NCI-H1105 (cell line): Measurements from ENCODE around the gene ADAMTS2.

Experiments used
- DNase-seq: peaks from one replicate; lab custom pipeline; 2025; lab: John Stamatoyannopoulos, UW

The ADAMTS2 gene

DNA sequence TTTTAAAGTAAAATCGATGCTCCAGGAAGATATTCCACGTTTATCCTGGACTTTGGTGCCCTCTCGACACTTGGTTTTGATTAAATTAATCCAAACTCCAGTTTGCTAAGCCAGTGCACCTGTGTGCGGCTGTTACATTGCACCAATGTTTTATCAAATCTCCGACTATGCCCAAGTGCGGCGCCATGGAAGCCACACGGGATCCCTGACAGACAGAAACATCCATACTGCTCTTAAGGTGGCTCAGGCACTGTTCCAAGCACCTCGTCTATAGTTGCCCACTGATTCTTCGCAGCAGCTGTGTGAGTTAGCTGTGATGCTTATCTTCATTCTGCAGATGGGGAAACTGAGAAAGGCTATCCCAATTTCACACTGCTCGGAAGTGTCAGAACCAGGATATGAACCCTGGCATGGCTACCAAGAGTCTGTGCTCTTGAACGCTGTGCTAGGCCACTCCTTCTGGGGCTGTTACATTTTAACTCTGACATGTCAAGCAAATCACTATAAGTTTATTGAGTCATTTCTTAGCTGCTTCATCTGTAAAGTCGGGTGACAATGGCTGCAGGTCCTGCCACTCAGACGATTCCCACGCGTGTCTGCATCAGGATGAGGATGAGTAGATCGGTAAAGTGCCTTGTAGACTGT is 113.0 kb downstream of the ADAMTS2 start:
- DNase-seq, result no peak

GRCh38 chr5:179231309-179231708 is 114.0 kb downstream of the ADAMTS2 start:
- DNase-seq, result no peak

DNA sequence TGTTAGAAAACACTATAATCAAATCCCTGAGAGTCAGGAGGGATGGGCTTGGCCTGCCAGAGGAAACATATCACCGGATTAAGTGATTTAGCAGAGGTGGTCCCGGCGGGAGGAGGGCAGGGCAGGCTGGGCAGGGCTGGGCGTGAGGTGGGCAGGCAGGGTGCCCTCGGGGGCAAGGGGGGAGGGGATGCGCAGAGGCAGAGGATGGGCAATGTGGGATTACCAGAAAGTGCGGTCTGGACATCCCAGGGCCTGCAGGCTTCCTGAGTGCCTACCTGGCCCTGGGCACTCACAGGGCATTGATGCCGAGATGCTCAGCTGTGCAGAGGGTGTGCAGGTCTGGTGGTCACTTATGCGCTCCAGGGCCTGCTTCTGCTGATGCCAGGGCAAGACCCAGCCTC is 115.2 kb downstream of the ADAMTS2 start:
- no peak for DNase-seq

- DNase-seq, result no peak
Observed at GRCh38 chr5:179229331-179229831, 115.9 kb downstream of the ADAMTS2 start.

DNA sequence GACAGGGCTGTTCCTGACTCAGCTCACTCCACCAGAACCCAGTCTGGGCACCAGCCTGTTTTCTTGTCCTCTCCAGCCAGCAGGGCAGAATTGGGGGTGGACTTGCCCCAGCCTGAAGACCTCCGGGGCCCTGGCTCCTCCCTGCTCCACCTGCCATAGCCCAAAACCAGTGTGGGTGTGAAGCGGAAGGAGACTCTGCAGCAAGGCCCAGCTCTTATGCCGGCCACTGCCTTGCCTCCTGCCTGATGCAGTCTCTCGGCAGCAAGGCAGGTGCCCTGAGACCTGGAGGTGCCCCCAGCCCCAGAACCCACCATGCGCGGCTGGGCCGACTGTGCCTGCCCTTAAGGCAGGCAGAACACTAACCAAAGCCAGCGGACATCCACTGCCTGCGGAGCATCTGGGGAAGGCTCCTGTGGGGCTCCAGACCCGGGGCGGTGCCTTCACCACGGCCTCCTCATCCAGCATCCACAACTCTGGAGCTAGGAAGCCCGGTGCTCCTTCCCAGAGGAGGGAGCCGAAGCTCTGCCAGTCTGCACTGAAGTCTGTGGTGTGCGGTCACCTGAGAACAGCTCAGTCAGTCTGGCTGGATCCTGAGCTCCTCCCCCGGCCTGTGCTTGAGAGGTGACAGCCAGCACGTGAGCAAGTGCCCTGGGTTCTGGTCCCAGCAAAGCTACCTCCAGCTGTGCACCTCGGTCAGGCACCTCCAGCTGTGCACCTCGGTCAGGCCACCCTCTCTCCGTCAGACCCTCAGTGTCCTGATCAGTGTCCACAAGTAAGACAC is 116.7 kb downstream of the ADAMTS2 start:
- DNase-seq, result no peak

- DNase-seq, result no peak
Observed at GRCh38 chr5:179227580-179228311, 117.5 kb downstream of the ADAMTS2 start.

DNA sequence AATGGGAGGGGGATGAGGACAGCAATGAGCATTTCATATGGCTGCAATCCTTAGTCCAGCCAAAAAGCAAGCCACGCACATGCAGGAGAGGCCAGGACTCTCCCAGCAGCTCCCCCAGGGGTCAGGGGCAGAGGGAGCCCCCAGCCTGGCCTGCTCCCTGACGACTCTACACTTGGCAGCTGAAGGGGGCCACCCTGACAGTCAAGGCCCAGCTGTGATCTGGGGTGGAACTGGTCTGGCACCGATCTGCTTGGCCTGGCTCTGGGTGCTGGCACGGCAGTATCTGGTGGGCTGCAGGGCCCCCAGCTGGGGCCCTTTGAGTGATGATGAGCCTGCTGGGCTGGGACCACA is 118.1 kb downstream of the ADAMTS2 start:
- DNase-seq, result no peak

GRCh38 chr5:179226696-179227095 is 118.6 kb downstream of the ADAMTS2 start:
- no peak for DNase-seq

GRCh38 chr5:179225387-179225786 is 119.9 kb downstream of the ADAMTS2 start:
- DNase-seq, result no peak

DNA sequence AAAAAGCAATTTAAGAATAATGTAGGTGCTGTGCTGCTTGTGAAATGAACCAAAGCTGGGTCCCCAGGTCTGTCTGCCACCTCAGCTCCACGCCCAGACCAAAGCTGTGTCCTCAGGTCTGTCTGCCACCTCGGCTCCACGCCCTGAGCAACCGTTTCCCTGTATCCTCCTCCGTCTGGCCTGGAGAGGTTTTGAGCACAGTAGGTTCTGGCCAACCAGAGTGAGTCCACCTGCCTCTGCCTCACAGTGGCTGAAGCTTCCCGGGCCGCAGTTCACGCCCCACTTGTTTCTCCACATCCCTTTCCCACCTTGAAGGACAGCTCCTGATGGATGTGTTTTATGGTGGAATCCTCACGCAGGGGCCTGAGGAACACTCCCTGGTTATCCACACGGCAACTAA is 120.5 kb downstream of the ADAMTS2 start:
- DNase-seq, result no peak

GRCh38 chr5:179223961-179224360 is 121.3 kb downstream of the ADAMTS2 start:
- DNase-seq, result no peak

GRCh38 chr5:179223528-179223927 is 121.7 kb downstream of the ADAMTS2 start:
- no peak for DNase-seq

DNA sequence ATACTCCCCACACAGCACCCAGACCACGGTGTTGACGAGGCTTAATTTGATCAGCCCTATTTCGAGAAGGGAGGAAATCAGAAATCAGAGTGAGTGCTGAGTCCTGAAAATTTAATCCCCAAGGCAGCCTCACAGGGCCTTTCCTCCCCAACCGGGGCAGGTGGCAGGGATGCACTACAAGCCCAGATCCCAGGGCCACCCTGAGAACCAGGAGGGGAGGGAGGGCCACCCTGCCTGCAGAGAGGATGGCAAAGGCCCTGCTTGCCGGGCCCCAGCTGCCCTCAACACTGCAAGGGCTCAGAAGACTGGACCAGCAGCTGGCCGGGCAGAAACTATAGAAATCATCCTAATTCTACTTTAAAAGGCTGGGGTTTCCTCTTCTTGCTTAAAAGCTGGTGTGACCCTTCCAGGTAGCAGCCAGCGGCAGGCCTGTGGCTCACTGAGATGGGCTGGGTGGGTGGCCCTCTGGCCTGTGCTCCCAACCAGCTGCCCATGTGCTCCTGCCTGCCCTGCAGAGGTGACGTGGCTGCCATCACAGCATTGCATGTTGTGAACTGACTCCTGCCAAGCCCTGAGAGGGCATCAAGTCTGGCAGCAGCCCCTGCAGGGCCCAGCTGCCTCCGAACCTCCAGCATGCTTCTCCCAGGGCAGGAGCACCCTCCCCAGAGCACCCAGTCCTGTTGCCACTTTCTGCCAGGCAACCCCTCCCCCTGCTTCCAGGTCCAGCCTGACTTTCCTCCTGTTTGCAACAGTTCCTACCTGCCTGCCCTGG is 122.8 kb downstream of the ADAMTS2 start:
- no peak for DNase-seq

DNA sequence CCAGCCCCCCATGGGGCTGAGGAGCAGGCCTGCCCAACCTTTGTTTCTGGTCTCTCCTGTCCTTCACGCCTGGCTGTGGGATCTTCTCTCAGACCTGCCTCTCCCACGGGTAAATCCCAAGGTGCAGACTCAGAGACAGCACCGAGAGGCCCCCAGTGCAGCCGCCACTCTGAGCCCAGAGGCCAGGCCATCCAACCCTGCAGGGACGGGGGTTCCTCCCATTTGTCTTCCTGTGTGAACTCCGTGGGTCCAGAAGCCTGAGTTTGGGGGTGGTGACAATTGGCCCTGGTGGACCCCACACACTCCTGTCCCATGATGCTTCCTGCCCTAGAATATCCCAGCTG is 123.4 kb downstream of the ADAMTS2 start:
- DNase-seq, result no peak

DNA sequence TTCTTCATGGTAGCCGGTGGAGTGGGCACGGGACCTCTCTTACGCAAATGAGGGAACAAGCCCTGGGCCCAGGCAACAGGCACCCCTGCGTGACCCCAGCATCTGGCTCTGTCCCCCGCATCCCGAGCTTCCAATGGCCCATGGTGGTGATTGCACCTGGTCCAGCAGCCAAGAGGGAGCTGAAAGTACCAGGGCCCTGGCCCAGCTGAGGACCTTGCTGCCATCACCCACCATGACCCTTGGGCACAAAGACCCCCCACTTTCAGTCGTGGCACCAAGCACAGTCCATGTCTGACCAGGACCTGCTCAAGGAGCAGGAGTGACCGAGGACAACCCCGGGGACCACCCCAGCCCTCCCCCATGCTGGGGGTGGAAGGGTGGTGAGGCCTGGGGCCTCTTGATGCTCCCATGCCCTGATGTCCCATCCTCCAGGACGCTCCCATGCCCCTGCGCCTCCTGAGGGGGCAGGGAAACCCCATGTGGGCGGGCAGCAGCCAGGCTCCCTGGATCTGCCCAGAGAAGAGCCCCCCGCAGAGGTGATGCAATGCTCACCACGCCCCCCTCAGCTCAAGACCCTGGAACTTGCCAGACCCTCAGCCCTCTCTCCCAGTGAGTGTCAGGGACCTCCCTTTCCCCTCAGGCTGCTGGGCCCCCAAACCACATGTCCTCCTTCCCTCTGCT is 123.9 kb downstream of the ADAMTS2 start:
- DNase-seq, result no peak

DNA sequence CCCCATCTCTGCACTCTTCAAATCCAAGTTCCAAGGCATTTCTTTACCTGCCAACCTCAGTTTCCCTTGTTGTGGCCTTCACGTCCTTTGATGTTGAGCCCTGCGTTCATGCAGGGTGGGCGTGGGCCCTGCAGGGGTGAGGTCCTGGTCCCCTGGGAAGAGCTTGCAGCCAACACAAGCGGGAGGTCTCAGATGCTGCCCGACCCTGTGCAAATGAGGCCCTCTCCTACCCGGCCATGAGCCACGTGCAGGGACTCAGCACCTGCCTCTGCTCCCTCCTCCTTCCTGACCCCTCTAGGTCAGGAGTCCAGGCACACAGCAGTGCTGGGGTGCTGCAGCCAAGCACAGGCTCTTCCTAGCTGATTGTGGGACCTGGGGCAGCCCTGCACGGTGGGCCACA is 124.5 kb downstream of the ADAMTS2 start:
- no peak for DNase-seq

DNA sequence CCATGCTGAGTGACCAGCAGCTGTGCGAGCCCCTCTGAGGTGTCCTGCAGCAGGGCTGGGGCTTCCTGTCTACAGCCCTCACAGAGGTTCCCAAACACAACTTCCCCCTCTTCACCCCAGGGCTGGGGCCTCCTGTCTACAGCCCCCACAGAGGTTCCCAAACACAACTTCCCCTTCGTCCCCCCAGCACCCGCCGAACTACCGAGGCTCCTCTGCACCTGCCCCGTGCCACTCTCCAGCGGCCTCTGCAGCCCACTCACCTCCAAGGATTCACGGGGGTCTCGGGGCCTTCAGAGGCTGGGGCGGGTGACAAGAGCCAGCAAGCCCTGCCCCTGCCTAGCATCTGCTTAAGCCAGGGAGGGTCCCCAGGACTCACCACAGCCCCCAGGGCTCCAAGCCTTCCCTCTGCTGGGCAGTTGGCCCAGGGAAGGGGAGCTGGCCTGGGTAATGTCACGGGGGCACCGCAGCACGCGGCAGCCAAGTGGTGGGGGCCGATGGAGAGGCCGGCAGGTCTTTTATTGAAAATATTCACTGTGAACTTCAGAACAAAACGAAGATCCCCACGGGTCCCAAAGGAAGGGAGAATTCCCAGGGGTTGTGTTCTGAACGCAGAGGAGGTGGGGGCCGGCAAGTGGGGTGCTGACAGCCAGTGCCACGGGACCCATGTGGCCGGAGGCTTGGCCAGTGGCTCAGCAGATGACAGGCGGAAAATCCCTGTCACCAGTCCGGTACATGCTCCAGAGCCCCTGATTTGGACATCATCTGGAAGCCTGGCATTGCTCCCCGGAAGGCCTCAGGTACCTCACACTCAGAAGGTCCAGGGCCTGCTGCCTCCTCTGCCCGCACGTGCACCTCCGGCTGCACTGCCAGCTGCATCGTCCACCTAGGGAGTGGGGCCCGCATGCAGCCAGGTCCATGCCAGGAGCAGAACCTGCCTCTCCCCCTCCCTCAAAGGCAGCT is 125.3 kb downstream of the ADAMTS2 start:
- DNase-seq, result no peak

DNA sequence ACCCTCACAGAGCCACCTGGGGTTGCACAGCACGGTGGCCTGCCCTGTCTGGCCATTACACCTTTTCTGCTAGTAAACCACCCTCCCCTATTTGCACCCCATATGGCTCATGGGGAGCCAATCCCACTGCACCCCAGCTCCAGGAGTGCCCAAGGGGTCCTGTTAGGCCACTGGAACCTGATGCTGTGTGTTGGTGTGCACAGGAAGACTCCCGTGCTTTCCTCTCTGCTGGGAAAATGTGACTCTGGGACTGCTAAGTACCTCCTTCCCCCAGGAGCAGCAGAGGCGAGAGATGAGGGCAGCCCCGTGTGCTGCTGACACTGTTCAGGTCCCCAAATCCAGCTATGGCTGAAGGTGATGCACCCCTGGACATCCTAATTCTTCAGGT is 126.3 kb downstream of the ADAMTS2 start:
- no peak for DNase-seq

DNA sequence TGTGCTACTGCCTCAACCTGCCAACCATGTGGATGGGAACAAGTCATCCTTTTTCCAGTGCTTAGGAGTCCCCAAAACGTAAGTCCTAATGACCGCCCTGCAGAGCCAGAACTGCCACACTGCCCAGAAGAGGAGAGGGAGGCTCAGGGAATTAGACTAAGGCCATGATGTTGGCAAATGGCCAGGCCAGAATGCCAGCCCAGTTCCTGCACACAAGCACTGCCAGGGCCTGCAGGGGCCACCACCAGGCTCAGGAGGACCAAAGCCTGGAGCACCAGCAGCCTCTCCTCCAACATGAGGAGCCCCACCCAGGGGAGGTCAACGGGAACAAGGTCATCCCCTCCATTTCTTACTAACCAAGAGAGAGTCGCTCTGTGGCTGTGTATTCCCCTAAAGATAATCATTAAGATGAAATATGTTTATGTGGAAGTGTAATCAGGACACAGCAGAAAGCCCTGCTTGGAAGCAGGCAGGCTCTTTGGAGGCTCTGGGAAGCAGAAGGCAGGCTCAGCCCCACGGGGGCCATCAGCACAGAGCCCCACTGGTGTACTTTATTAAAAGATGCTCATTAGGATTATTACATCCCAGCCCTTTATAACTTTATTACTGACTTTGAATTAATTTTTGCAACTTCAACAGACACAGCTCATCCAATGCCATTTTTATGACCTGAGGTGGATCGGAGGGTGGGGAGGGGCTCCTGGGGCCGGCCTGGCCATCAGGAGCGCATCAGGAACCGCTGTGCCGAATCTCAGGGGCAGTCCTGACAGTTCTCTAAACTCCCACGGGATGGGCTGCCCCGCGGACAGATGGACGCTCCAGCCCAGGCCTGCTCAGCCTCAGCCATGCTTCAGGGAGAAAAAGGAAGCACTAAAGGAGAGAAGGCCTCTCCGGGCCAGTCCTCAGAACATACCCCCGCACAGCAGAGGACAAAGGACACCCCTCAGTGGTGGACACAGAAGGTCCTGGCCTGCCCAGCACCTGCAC is 127.0 kb downstream of the ADAMTS2 start:
- DNase-seq, result no peak
